Activated CD4-positive, alpha-beta T cell treated with anti-CD3 and anti-CD28 coated beads, Interleukin-10, Interleukin-2, amounts not matched to agents 100 ng/mL and 50 ng/mL, durations not matched to agents 16 hours and 8 hours (primary cell): ENCODE data around the gene GPR150.

Experiments used
- DNase-seq: peaks from one replicate; pipeline ENCODE4 v3.0.0-alpha.2; 2020

Gene GPR150

GRCh38 chr5:95620030-95620869 is at the start of gene GPR150:
TSS of gene GPR150 (plus strand) at chr5:95620087. CDS start at chr5:95620276, 189 bp downstream.
- peak; percentile 63 for DNase-seq

- DNase-seq, result no peak
Observed at GRCh38 chr5:95572016-95572415, 47.9 kb upstream of the GPR150 start.

- no peak for DNase-seq
Observed at GRCh38 chr5:95581576-95581975, 38.3 kb upstream of the GPR150 start.

GRCh38 chr5:95583992-95584391 is 35.9 kb upstream of the GPR150 start:
- DNase-seq, result no peak

GRCh38 chr5:95590880-95591279 is 29.0 kb upstream of the GPR150 start:
- peak; percentile 49 for DNase-seq

GRCh38 chr5:95591490-95591901 is 28.4 kb upstream of the GPR150 start:
- DNase-seq, result peak; percentile 91

GRCh38 chr5:95595289-95595931 is 24.5 kb upstream of the GPR150 start:
- no peak for DNase-seq

GRCh38 chr5:95599252-95599651 is 20.6 kb upstream of the GPR150 start:
- no peak for DNase-seq

- no peak for DNase-seq
Observed at GRCh38 chr5:95600557-95600956, 19.3 kb upstream of the GPR150 start.

GRCh38 chr5:95605786-95606185 is 14.1 kb upstream of the GPR150 start:
- DNase-seq, result no peak

GRCh38 chr5:95606419-95606818 is 13.5 kb upstream of the GPR150 start:
- no peak for DNase-seq

- no peak for DNase-seq
Observed at GRCh38 chr5:95609711-95610110, 10.2 kb upstream of the GPR150 start.

GRCh38 chr5:95610546-95610945 is 9.3 kb upstream of the GPR150 start:
- no peak for DNase-seq

- DNase-seq, result no peak
Observed at GRCh38 chr5:95611396-95611795, 8.5 kb upstream of the GPR150 start.

- DNase-seq, result no peak
Observed at GRCh38 chr5:95613514-95613913, 6.4 kb upstream of the GPR150 start.

- peak; percentile 54 for DNase-seq
Observed at GRCh38 chr5:95615164-95615467, 4.8 kb upstream of the GPR150 start.

GRCh38 chr5:95617057-95617456 is 2.8 kb upstream of the GPR150 start:
- DNase-seq, result no peak

GRCh38 chr5:95619096-95619495 is 791 bp upstream of the GPR150 start:
- no peak for DNase-seq

- DNase-seq, result no peak
Observed at GRCh38 chr5:95619514-95620029, 315 bp upstream of the GPR150 start.

GRCh38 chr5:95620870-95621838 is 1.3 kb downstream of the GPR150 start:
- DNase-seq, result peak; percentile 42

GRCh38 chr5:95621839-95622629 is 2.1 kb downstream of the GPR150 start:
- DNase-seq, result peak; percentile 22

- DNase-seq, result no peak
Observed at GRCh38 chr5:95623706-95624105, 3.8 kb downstream of the GPR150 start.
